ENCODE results near the gene SH3BGR.

DNA sequence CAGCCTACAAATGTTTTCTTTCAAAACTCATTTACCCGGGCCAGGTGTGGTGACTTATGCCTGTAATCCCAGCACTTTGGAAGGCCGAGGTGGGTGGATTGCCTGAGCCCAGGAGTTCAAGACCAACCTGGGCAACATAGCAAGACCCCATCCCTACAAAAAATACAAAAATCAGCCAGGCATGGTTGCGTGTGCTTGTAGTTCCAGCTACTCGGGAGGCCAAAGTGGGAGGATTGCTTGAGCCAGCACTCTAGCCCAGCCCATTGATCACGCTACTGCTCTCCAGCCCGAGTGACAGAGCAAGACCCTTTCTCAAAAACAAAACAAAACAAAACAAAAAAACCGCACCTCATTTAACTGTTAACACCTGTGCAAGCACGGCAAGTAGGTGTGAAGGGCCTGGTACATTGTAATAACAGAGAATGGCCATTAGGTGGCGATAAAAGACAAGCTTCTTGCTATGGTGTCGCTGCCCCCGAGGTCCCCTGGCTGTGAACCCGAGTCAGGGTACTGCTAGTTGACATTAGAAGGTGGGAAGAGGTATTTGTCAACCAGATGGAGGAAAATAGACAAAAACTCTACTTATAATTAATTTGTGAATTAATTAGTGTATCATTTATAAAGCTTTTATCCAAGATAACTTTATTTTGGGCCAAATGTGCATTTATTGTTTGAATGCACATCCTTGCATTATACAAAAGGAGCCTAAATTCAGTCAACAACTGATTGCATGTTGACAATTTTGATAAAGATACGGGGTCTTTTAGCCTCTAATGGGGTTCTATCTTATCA, 66.5 kb downstream of the SH3BGR start:
- TF ChIP-seq, protein P1, sequence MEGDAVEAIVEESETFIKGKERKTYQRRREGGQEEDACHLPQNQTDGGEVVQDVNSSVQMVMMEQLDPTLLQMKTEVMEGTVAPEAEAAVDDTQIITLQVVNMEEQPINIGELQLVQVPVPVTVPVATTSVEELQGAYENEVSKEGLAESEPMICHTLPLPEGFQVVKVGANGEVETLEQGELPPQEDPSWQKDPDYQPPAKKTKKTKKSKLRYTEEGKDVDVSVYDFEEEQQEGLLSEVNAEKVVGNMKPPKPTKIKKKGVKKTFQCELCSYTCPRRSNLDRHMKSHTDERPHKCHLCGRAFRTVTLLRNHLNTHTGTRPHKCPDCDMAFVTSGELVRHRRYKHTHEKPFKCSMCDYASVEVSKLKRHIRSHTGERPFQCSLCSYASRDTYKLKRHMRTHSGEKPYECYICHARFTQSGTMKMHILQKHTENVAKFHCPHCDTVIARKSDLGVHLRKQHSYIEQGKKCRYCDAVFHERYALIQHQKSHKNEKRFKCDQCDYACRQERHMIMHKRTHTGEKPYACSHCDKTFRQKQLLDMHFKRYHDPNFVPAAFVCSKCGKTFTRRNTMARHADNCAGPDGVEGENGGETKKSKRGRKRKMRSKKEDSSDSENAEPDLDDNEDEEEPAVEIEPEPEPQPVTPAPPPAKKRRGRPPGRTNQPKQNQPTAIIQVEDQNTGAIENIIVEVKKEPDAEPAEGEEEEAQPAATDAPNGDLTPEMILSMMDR (conservative IDR thresholded peaks at IDR 0.05 in 1 of 2, IDR thresholded peaks at IDR 0.05 in 1 of 2; ENCODE audit: low read depth in 1 of 2, low read length in 2 of 2), result peak; percentile 78 to 93
- no peak for TF ChIP-seq EZH2 (IDR thresholded peaks at IDR 0.05; ENCODE audit: low read length, missing control alignments)

Data from fibroblast of lung (primary cell).